Vagina (tissue), 2 donors: ENCODE measurements around the gene SPINT1.

ENCODE experiments used
- POLR2A ChIP-seq, 2 donors: fragments of 450-650 bp; IDR thresholded peaks; one replicate each; pipeline ENCODE4 v1.6.1; 2017; ENCODE audit warnings: antibody characterized with exemption in 2 of 2, mild to moderate bottlenecking in 2 of 2, moderate library complexity in 2 of 2
- POLR2AphosphoS5 ChIP-seq, 2 donors: sonication (generic); formaldehyde crosslinking; IDR thresholded peaks; one replicate each; pipeline ENCODE4 v1.9.0; 2017; ENCODE audit warnings: antibody characterized with exemption in 2 of 2, mild to moderate bottlenecking in 2 of 2, low read depth in 1 of 2; ENCODE audit not compliant: insufficient read depth in 1 of 2
- TF ChIP-seq, protein P1 (sequence below), 3 experiments: fragments of 450-650 bp in 2 of 3; fragments of 200-600 bp in 1 of 3; sonication (generic) in 1 of 3; IDR thresholded peaks; one replicate each; pipeline ENCODE4 v1.5.1; 2017 to 2019; ENCODE audit warnings: antibody characterized with exemption in 3 of 3, mild to moderate bottlenecking in 2 of 3, moderate library complexity in 2 of 3

DNA sequence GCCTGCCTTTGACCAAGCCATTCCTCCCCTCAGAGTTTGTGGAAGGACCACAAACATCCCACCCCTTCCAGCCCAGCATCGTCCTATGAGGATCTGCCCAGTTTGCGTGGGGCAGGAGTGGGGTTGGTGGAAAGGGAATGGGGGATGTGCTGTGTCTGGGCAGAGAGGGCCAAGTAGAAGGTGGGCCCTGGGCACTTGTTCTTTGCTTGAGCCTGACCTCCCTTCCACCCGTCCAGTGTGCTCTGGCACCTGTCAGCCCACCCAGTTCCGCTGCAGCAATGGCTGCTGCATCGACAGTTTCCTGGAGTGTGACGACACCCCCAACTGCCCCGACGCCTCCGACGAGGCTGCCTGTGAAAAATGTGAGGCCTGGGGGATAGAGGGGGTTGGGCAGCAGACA lies 10.3 kb downstream of the SPINT1 start:
- TF ChIP-seq, protein P1, sequence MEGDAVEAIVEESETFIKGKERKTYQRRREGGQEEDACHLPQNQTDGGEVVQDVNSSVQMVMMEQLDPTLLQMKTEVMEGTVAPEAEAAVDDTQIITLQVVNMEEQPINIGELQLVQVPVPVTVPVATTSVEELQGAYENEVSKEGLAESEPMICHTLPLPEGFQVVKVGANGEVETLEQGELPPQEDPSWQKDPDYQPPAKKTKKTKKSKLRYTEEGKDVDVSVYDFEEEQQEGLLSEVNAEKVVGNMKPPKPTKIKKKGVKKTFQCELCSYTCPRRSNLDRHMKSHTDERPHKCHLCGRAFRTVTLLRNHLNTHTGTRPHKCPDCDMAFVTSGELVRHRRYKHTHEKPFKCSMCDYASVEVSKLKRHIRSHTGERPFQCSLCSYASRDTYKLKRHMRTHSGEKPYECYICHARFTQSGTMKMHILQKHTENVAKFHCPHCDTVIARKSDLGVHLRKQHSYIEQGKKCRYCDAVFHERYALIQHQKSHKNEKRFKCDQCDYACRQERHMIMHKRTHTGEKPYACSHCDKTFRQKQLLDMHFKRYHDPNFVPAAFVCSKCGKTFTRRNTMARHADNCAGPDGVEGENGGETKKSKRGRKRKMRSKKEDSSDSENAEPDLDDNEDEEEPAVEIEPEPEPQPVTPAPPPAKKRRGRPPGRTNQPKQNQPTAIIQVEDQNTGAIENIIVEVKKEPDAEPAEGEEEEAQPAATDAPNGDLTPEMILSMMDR (IDR thresholded peaks at IDR 0.05) = no peak
- TF ChIP-seq POLR2AphosphoS5 (IDR thresholded peaks at IDR 0.05; ENCODE audit: insufficient read depth in 1 of 2, low read depth in 1 of 2) = no peak
- TF ChIP-seq POLR2A (IDR thresholded peaks at IDR 0.05) = no peak
